Endodermal cell (in vitro differentiated cells): ENCODE data around the gene KANSL3. TPM values are rescaled to one million over a fixed set of nuclear protein-coding genes. Genes with fewer than 3 reads are reported as not detected.

Experiments
- DNase-seq: peaks from one replicate; pipeline ENCODE4 v3.0.0-alpha.2; 2017
- H3K27ac ChIP-seq: 2 replicates; pipeline ENCODE4 v1.5.1; 2013; ENCODE audit warnings: mild to moderate bottlenecking, low read depth, low read length, moderate library complexity
- H3K27me3 ChIP-seq: 2 replicates; pipeline ENCODE4 v1.6.1; 2013; ENCODE audit warnings: mild to moderate bottlenecking, low read length, moderate library complexity; ENCODE audit not compliant: insufficient read depth, control insufficient read depth, poor library complexity, severe bottlenecking
- H3K36me3 ChIP-seq: 2 replicates; pipeline ENCODE4 v1.7.0; 2013; ENCODE audit warnings: mild to moderate bottlenecking, low read length, moderate library complexity; ENCODE audit not compliant: control insufficient read depth, insufficient read depth
- H3K4me1 ChIP-seq: one replicate; pipeline ENCODE4 v1.7.0; 2013; ENCODE audit warnings: low read length; ENCODE audit not compliant: control insufficient read depth, insufficient read depth
- H3K4me3 ChIP-seq: 2 replicates; pipeline ENCODE4 v1.5.1; 2013; ENCODE audit warnings: mild to moderate bottlenecking, low read length, moderate library complexity
- H3K9ac ChIP-seq: 2 replicates; pipeline ENCODE4 v1.6.1; 2013; ENCODE audit warnings: mild to moderate bottlenecking, low read length, moderate library complexity; ENCODE audit not compliant: poor library complexity, severe bottlenecking; ENCODE audit errors: extremely low read depth
- H3K9me3 ChIP-seq: 2 replicates; pipeline ENCODE4 v1.6.1; 2013; ENCODE audit warnings: mild to moderate bottlenecking, low read length, moderate library complexity; ENCODE audit not compliant: control insufficient read depth
- H3K27ac Mint-ChIP-seq: 2 replicates; pipeline ENCODE4 v1.8.0; 2020; ENCODE audit warnings: mixed read lengths
- H3K27me3 Mint-ChIP-seq: 2 replicates; pipeline ENCODE4 v1.8.0; 2021; ENCODE audit warnings: mild to moderate bottlenecking, mixed read lengths; ENCODE audit not compliant: insufficient read depth
- H3K36me3 Mint-ChIP-seq: 2 replicates; pipeline ENCODE4 v1.8.0; 2020; ENCODE audit warnings: low read depth, mixed read lengths
- H3K4me1 Mint-ChIP-seq: 2 replicates; pipeline ENCODE4 v1.8.0; 2020; ENCODE audit warnings: mixed read lengths
- H3K4me3 Mint-ChIP-seq: 2 replicates; pipeline ENCODE4 v1.8.0; 2020; ENCODE audit warnings: mild to moderate bottlenecking, moderate library complexity, mixed read lengths
- H3K9me3 Mint-ChIP-seq: 2 replicates; pipeline ENCODE4 v1.8.0; 2020; ENCODE audit warnings: mild to moderate bottlenecking, mixed read lengths
- CTCF ChIP-seq: fragments of 200-600 bp; sonication (generic); conservative IDR thresholded peaks from 2 replicates; pipeline ENCODE4 v1.5.0; 2021; ENCODE audit warnings: antibody characterized with exemption, mild to moderate bottlenecking
- WGBS, 2 experiments: methylation state at CpG; one replicate each; pipeline versions ENCODE4 v1.1.5 to v1.1.7; 2013; ENCODE audit warnings: missing lambda C conversion rate in 2 of 2, mixed read lengths in 1 of 2; ENCODE audit not compliant: insufficient coverage in 1 of 2, insufficient read length in 1 of 2; 5-methylcytosine and 5-hydroxymethylcytosine counted together
- total RNA-seq, 2 donors: library from RNA; stranded (reverse); fragmentation: NEBNext Ultra II Directional in 1 of 2; extraction: Animal tissue kit (Norgen Biotek cat#: 25700) in 1 of 2; gene quantifications; 2 replicates in 1 of 2; 3 replicates in 1 of 2; pipeline ENCODE4 v1.2.1, GENCODE V29; 2021

Gene KANSL3
- total RNA-seq, 2 donors from 2014 or later = 34.8 to 42.3 TPM

- 94 to 100% methylated on average over 2 to 3 of the region's 3 CpGs for WGBS, 2 experiments
- no peak for TF ChIP-seq CTCF
- Mint-ChIP-seq H3K9me3 (no peaks in the 10 kb centered on the region), H3K4me1 (no peaks in the 10 kb centered on the region), H3K27ac (no peak overlapping the region), H3K36me3 (no peaks in the 10 kb centered on the region), H3K27me3 (no peaks in the 10 kb centered on the region), H3K4me3 (no peak overlapping the region)
- no peaks in the 10 kb centered on the region for H3K36me3 ChIP-seq
- no peak overlapping the region for H3K9ac ChIP-seq
- no peak for DNase-seq
- H3K9me3 ChIP-seq = no peaks in the 10 kb centered on the region
- no peak overlapping the region for H3K4me3 ChIP-seq
- no peaks in the 10 kb centered on the region for H3K4me1 ChIP-seq
- no peak overlapping the region for H3K27ac ChIP-seq
- H3K27me3 ChIP-seq = no peaks in the 10 kb centered on the region
These were observed 59.4 kb downstream of the KANSL3 start for GRCh38 chr2:96578731-96579130.

GRCh38 chr2:96577501-96577900, 60.6 kb downstream of the KANSL3 start:
- Histone ChIP-seq H3K27ac (no peak overlapping the region), H3K4me1 (no peaks in the 10 kb centered on the region), H3K36me3 (no peaks in the 10 kb centered on the region), H3K9ac (no peak overlapping the region), H3K9me3 (no peaks in the 10 kb centered on the region), H3K27me3 (no peaks in the 10 kb centered on the region), H3K4me3 (no peak overlapping the region)
- H3K36me3 Mint-ChIP-seq = no peaks in the 10 kb centered on the region
- H3K9me3 Mint-ChIP-seq = no peaks in the 10 kb centered on the region
- H3K27me3 Mint-ChIP-seq = no peaks in the 10 kb centered on the region
- DNase-seq = no peak
- no peak overlapping the region for H3K4me3 Mint-ChIP-seq
- no peaks in the 10 kb centered on the region for H3K4me1 Mint-ChIP-seq
- 76 to 79% methylated on average over 2 to 5 of the region's 5 CpGs for WGBS, 2 experiments
- no peak for TF ChIP-seq CTCF
- no peak overlapping the region for H3K27ac Mint-ChIP-seq

GRCh38 chr2:96575785-96576456, 62.2 kb downstream of the KANSL3 start:
- Mint-ChIP-seq H3K27ac (no peak overlapping the region), H3K4me1 (no peaks in the 10 kb centered on the region)
- 100% methylated on average over 1 of the region's 1 CpG for WGBS, 2 experiments

More at GRCh38 chr2:96575785-96576456, 62.2 kb downstream of the KANSL3 start:
- no peaks in the 10 kb centered on the region for H3K27me3 ChIP-seq
- H3K9me3 ChIP-seq = no peaks in the 10 kb centered on the region
- Mint-ChIP-seq H3K4me3 (no peak overlapping the region), H3K36me3 (no peaks in the 10 kb centered on the region), H3K27me3 (no peaks in the 10 kb centered on the region), H3K9me3 (no peaks in the 10 kb centered on the region)
- DNase-seq = no peak
- no peak overlapping the region for H3K4me3 ChIP-seq
- no peak for TF ChIP-seq CTCF
- H3K4me1 ChIP-seq = no peaks in the 10 kb centered on the region
- no peak overlapping the region for H3K27ac ChIP-seq
- no peak overlapping the region for H3K9ac ChIP-seq
- no peaks in the 10 kb centered on the region for H3K36me3 ChIP-seq
